ENCODE measurements around the gene PNCK.

GRCh38 chrX:153642051-153642654 is 31.5 kb downstream of the PNCK start:
- TF ChIP-seq CTCF (IDR thresholded peaks at IDR 0.05): no peak
- no peak for TF ChIP-seq EP300 (IDR thresholded peaks at IDR 0.05)
- no peak for TF ChIP-seq POLR2AphosphoS2 (conservative IDR thresholded peaks at IDR 0.05; ENCODE audit: low read length)

All from A549 (cell line).